ENCODE data around the gene ATG7.

ATG7 gene

DNA sequence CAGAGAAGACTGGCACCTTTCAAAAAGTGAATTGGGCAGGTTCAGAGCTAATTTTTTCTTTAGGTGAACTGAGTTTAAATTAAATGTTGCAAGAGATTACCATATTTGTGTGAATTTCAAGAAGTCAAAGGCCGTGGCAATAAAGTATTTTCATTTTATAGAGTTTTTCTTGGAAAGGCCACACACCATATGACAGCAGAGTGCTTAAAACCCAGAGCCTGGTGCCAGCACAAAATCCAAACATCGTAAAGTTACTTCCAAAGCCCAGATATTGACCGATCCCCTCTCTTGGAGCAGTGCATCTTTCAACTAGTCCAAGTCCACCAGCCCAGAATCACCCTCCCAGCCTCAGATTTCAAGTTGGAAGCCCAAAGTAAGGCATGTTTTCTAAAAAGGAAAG, 207.0 kb downstream of the ATG7 start:
- Histone ChIP-seq H3K27ac (ENCODE audit: low read depth, low read length) (no peak overlapping the region), H4K20me1 (ENCODE audit: low read depth, low read length) (no peaks in the 10 kb centered on the region), H3K9me2 (replicated peaks; ENCODE audit: insufficient read depth, low read length) (no peaks in the 10 kb centered on the region), H2AFZ (ENCODE audit: low read depth, low read length, severe bottlenecking) (no peak overlapping the region), H3K4me3 (ENCODE audit: insufficient read depth, low read length, poor library complexity, severe bottlenecking) (no peak overlapping the region), H3K9me3 (ENCODE audit: insufficient read depth, low read length) (no peaks in the 10 kb centered on the region), H3K79me2 (ENCODE audit: insufficient read depth, low read length) (no peaks in the 10 kb centered on the region), H3K36me3 (ENCODE audit: low read length) (no peaks in the 10 kb centered on the region), H3K4me2 (ENCODE audit: low read depth, low read length, poor library complexity, severe bottlenecking) (no peak overlapping the region), H3K9ac (ENCODE audit: low read length) (no peak overlapping the region), H3F3A (ENCODE audit: insufficient read depth) (no peaks in the 10 kb centered on the region), H3K27me3 (ENCODE audit: low read length) (no peaks in the 10 kb centered on the region)
- TF ChIP-seq EZH2phosphoT487 (conservative IDR thresholded peaks at IDR 0.05; ENCODE audit: low read length), result no peak
- no peak for TF ChIP-seq CTCF (IDR thresholded peaks at IDR 0.05; ENCODE audit: insufficient read depth, low read length, poor library complexity, severe bottlenecking)

- H3K27me3 ChIP-seq (ENCODE audit: low read length), result no peaks in the 10 kb centered on the region
- no peaks in the 10 kb centered on the region for H3K79me2 ChIP-seq (ENCODE audit: insufficient read depth, low read length)
- no peaks in the 10 kb centered on the region for H3K9me2 ChIP-seq (replicated peaks; ENCODE audit: insufficient read depth, low read length)
- H3K9ac ChIP-seq (ENCODE audit: low read length), result no peak overlapping the region
- no peak for TF ChIP-seq CTCF (IDR thresholded peaks at IDR 0.05; ENCODE audit: insufficient read depth, low read length, poor library complexity, severe bottlenecking)
- no peak for TF ChIP-seq EZH2phosphoT487 (conservative IDR thresholded peaks at IDR 0.05; ENCODE audit: low read length)
- no peak overlapping the region for H3K27ac ChIP-seq (ENCODE audit: low read depth, low read length)
- no peaks in the 10 kb centered on the region for H3K36me3 ChIP-seq (ENCODE audit: low read length)
- H3F3A ChIP-seq (ENCODE audit: insufficient read depth), result no peaks in the 10 kb centered on the region
- no peak overlapping the region for H2AFZ ChIP-seq (ENCODE audit: low read depth, low read length, severe bottlenecking)
- H3K4me3 ChIP-seq (ENCODE audit: insufficient read depth, low read length, poor library complexity, severe bottlenecking), result no peak overlapping the region
- H3K9me3 ChIP-seq (ENCODE audit: insufficient read depth, low read length), result no peaks in the 10 kb centered on the region
- no peaks in the 10 kb centered on the region for H4K20me1 ChIP-seq (ENCODE audit: low read depth, low read length)
- no peak overlapping the region for H3K4me2 ChIP-seq (ENCODE audit: low read depth, low read length, poor library complexity, severe bottlenecking)
Observed at GRCh38 chr3:11480663-11481298, 208.6 kb downstream of the ATG7 start.

GRCh38 chr3:11481556-11481955, 209.4 kb downstream of the ATG7 start:
- Histone ChIP-seq H3K36me3 (ENCODE audit: low read length) (no peaks in the 10 kb centered on the region), H3K79me2 (ENCODE audit: insufficient read depth, low read length) (no peaks in the 10 kb centered on the region), H2AFZ (ENCODE audit: low read depth, low read length, severe bottlenecking) (no peak overlapping the region), H3K27ac (ENCODE audit: low read depth, low read length) (no peak overlapping the region), H3K4me2 (ENCODE audit: low read depth, low read length, poor library complexity, severe bottlenecking) (no peak overlapping the region), H3K4me3 (ENCODE audit: insufficient read depth, low read length, poor library complexity, severe bottlenecking) (no peak overlapping the region), H3F3A (ENCODE audit: insufficient read depth) (no peaks in the 10 kb centered on the region), H4K20me1 (ENCODE audit: low read depth, low read length) (no peaks in the 10 kb centered on the region), H3K27me3 (ENCODE audit: low read length) (no peaks in the 10 kb centered on the region), H3K9me3 (ENCODE audit: insufficient read depth, low read length) (no peaks in the 10 kb centered on the region), H3K9me2 (replicated peaks; ENCODE audit: insufficient read depth, low read length) (no peaks in the 10 kb centered on the region), H3K9ac (ENCODE audit: low read length) (no peak overlapping the region)
- no peak for TF ChIP-seq EZH2phosphoT487 (conservative IDR thresholded peaks at IDR 0.05; ENCODE audit: low read length)
- TF ChIP-seq CTCF (IDR thresholded peaks at IDR 0.05; ENCODE audit: insufficient read depth, low read length, poor library complexity, severe bottlenecking), result no peak

All from SU-DHL-6 (cell line).